ENCODE results near the gene SLC35B4. TPM values are rescaled to one million over a fixed set of nuclear protein-coding genes. Genes with fewer than 3 reads are reported as not detected.

SLC35B4 gene
- total RNA-seq, 2 donors from 2014 or later, result 22.7 to 32.0 TPM

DNA sequence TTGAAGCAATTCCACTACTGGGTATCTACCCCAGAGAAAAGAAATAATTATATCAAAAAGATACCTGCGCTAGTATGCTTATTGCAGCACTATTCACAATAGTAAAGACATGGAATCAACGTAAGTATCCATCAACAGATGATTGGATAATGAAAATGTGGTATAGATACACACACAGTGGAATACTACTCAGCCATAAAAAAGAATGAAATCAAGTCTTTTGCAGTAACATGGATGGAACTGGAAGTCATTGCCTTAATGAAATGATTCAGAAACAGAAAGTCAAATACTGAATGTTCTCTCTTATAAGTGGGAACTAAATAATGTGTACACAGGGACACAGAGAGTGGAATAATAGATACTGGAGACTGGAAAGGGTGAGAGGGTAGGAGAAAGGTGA, 7.4 kb upstream of the SLC35B4 start:
- Mint-ChIP-seq H3K27ac (no peak overlapping the region), H3K9me3 (no peaks in the 10 kb centered on the region), H3K27me3 (peaks cover 35 to 53% of the 10 kb centered on the region in 2 donors)

DNA sequence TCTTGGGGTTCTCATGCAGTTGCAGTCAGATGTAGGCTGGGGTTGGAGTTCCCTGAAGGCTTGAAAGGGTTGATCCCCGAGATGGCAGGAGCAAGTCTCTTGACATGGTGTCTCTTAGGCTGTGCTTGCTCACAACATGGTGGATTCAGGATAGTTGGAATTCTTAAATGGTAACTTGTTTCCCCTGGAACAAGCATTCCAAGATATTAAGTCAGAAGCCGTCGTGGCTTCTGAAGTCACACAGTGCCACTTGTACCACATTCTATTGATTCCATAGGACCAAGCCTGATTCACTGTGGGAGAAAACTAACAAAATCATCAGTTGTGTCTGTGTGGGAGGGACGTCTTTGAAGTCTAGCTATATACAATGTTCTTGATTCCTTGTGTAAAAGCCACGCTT, 3.5 kb upstream of the SLC35B4 start:
- peaks cover 25 to 43% of the 10 kb centered on the region in 2 donors for H3K27me3 Mint-ChIP-seq
- H3K4me1 Mint-ChIP-seq (ENCODE audit: low read depth in 2 of 2), result peaks cover 9 to 11% of the 10 kb centered on the region in 2 donors

More for the DNA sequence above, 7.4 kb upstream of the SLC35B4 start:
- H3K4me1 Mint-ChIP-seq (ENCODE audit: low read depth in 2 of 2), result peaks cover 0 to 4% of the 10 kb centered on the region in 2 donors
- H3K36me3 Mint-ChIP-seq, result no peaks in the 10 kb centered on the region
- DNase-seq (ENCODE audit: low spot score) (no peak), ATAC-seq (no peak)
- H3K4me3 Mint-ChIP-seq, result no peak overlapping the region

DNA sequence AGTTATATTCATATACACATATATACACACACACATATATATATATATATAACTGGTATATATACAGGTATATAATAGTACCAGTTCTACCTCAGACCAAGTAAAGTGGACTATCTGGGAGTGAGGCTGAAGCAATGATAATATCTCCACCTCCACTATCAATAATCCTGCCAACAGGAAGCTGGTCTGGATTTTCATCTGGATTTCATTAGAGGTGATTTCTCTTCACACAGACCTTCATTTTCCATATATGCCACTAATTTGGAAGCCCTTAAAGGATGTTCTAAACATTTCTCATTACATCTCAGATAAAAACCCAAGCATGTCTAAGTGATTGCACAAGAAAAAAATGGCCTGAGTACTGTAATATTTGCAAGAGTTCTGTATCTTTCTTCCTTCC, 1.7 kb upstream of the SLC35B4 start:
- H3K9me3 Mint-ChIP-seq, result no peaks in the 10 kb centered on the region
- ATAC-seq (no peak), DNase-seq (ENCODE audit: low spot score) (no peak)
- H3K36me3 Mint-ChIP-seq, result no peaks in the 10 kb centered on the region
- H3K27me3 Mint-ChIP-seq, result peaks cover 17 to 33% of the 10 kb centered on the region in 2 donors
- H3K4me3 Mint-ChIP-seq, result no peak overlapping the region
- H3K4me1 Mint-ChIP-seq (ENCODE audit: low read depth in 2 of 2), result peaks cover 9 to 11% of the 10 kb centered on the region in 2 donors
- no peak overlapping the region for H3K27ac Mint-ChIP-seq

More for the DNA sequence above, 3.5 kb upstream of the SLC35B4 start:
- DNase-seq (ENCODE audit: low spot score) (no peak), ATAC-seq (no peak)
- Mint-ChIP-seq H3K27ac (no peak overlapping the region), H3K9me3 (no peaks in the 10 kb centered on the region), H3K36me3 (no peaks in the 10 kb centered on the region), H3K4me3 (no peak overlapping the region)

DNA sequence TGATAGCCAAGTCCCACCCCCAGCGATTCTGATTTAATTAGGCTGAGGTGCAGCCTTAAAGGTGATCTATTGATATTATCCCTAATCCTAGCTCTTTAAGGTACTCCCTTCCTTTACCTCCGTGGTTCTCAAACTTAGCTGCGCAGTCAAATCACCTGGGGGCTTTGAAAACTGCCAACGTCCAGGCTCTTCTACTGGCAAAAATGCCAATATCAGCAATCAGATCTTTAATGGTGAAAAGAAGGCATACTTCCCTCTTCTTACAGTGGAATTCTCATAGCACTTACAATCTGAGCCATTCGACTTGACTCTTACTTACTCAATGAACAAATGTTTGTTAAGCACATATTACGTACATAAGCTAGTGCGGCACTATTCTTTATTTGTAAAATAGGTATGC, 704 bp upstream of the SLC35B4 start:
- peaks cover 13 to 23% of the 10 kb centered on the region in 2 donors for H3K27me3 Mint-ChIP-seq
- peak overlapping the region; percentile 12 to 53 for H3K27ac Mint-ChIP-seq
- H3K4me1 Mint-ChIP-seq (ENCODE audit: low read depth in 2 of 2), result peaks cover 9 to 11% of the 10 kb centered on the region in 2 donors
- no peaks in the 10 kb centered on the region for H3K36me3 Mint-ChIP-seq
- ATAC-seq (no peak), DNase-seq (ENCODE audit: low spot score) (no peak)
- no peaks in the 10 kb centered on the region for H3K9me3 Mint-ChIP-seq
- H3K4me3 Mint-ChIP-seq, result peak overlapping the region; percentile 79

DNA sequence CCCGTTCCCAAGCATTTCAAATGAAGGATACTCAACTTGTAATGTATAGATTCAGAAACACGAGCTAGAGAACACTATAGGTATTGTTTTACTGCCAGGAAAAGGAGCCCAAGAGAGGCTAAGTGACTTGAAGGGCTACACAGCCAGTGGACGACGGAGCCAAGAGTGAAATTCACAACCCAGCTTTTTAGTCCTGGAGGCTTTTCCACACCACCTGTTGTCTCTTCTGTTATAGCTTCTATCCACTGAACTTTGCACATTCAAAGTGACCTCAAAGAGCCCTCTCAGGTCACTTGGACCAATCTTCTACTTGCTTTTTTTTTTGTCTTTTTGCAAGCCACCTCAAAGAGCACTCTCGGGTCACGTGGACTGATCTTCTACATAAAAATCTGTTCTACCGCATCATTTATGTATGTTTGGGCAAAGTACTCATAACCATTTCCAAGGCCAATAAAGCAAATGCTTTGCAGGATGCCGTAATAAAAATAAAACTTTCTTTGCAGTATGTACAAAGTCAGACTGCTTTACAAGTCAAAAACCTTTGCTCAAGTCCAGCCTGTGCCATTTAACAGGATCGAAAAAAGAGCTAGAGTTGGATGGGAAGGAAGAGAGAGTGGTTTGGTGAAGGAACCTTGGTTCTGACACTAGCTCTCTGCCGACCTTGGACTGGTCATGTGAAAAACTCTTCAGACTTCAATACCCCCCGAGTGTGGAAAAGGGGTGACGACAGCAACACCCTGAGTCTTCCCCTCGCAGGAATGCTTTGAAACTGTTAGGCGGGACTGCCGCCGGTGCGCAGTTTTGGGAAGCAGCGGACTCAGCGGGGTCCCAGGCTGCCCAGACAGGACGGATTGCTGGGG, 821 bp downstream of the SLC35B4 start:
- peak overlapping the region; percentile 79 for H3K4me3 Mint-ChIP-seq
- peaks cover 9 to 15% of the 10 kb centered on the region in 2 donors for H3K4me1 Mint-ChIP-seq (ENCODE audit: low read depth in 2 of 2)
- no peaks in the 10 kb centered on the region for H3K36me3 Mint-ChIP-seq
- no peaks in the 10 kb centered on the region for H3K9me3 Mint-ChIP-seq
- H3K27me3 Mint-ChIP-seq, result peaks cover 7 to 18% of the 10 kb centered on the region in 2 donors
- H3K27ac Mint-ChIP-seq, result peak overlapping the region; percentile 24 to 50
- DNase-seq (ENCODE audit: low spot score), result no peak
- ATAC-seq, result no peak

DNA sequence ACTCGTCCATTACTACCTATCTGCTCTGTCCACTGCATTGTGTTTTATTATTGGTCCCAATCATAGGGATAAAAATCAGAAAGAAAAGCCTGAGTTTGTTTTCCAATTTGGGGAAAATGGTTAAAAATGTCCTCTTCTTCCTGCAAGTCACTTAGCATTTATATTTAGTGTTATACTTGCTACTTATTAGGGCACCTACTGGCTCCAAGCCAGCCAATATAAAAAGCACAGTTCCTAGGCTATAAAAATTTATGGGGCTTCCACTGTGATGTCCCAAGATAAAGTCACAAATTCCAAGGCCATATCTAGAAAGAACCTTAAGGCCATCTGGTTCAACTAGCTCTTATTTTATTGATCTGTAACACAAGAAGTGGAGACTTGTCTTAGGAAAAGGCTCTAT, 3.2 kb downstream of the SLC35B4 start:
- no peak for DNase-seq (ENCODE audit: low spot score)
- H3K4me3 Mint-ChIP-seq, result no peak overlapping the region
- no peak for ATAC-seq

DNA sequence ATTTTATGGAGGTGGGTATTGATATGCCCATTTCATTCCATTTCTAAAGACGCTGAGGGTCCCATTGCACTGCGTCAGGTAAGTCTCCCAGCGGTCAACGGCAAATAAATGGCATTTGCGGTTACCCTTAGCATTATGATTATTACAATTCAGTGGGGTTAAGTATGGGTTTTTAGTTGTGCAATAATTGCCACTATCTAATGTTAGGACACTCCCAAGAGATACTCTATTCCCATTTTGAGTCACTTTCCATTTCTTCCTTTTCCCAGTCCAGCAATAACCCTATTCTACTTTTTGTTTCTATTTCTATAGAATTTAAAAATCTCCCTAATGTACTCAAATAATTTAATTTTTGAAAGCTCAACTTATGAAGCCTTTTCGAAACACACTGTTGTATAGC, 4.0 kb downstream of the SLC35B4 start:
- no peak overlapping the region for H3K27ac Mint-ChIP-seq
- H3K36me3 Mint-ChIP-seq, result peaks cover 5% of the 10 kb centered on the region
- H3K4me3 Mint-ChIP-seq, result no peak overlapping the region
- H3K4me1 Mint-ChIP-seq (ENCODE audit: low read depth in 2 of 2), result peaks cover 9 to 29% of the 10 kb centered on the region in 2 donors
- no peaks in the 10 kb centered on the region for H3K27me3 Mint-ChIP-seq
- no peaks in the 10 kb centered on the region for H3K9me3 Mint-ChIP-seq
- DNase-seq (ENCODE audit: low spot score) (no peak), ATAC-seq (no peak)

More for the DNA sequence above, 3.2 kb downstream of the SLC35B4 start:
- Mint-ChIP-seq H3K4me1 (ENCODE audit: low read depth in 2 of 2) (peaks cover 9 to 30% of the 10 kb centered on the region in 2 donors), H3K36me3 (no peaks in the 10 kb centered on the region), H3K27ac (peak overlapping the region in 1 of 2 donors; percentile 39), H3K27me3 (no peaks in the 10 kb centered on the region), H3K9me3 (no peaks in the 10 kb centered on the region)

DNA sequence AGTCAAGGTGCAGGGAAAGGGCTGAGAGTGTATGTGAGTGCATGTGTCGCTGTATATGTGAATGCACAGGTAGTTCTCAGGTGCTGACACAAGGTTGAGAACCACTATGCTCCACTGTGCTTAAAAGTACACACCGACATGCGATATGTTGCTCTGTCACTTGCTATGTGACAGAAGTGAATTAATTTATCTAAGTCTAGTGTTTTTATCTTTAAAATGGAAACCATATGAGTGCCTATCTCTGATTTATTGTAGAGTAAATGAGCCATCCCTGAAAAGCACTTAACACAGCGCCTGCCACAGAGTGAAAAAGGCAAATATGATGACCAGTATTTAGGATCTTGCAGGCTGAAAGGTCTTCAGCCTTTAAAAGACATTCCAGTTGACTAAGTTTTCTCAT, 4.9 kb downstream of the SLC35B4 start:
- peaks cover 6% of the 10 kb centered on the region for H3K36me3 Mint-ChIP-seq
- H3K4me1 Mint-ChIP-seq (ENCODE audit: low read depth in 2 of 2), result peaks cover 4 to 25% of the 10 kb centered on the region in 2 donors
- H3K9me3 Mint-ChIP-seq, result no peaks in the 10 kb centered on the region
- ATAC-seq (no peak), DNase-seq (ENCODE audit: low spot score) (no peak)
- no peak overlapping the region for H3K4me3 Mint-ChIP-seq
- no peaks in the 10 kb centered on the region for H3K27me3 Mint-ChIP-seq
- H3K27ac Mint-ChIP-seq, result no peak overlapping the region

DNA sequence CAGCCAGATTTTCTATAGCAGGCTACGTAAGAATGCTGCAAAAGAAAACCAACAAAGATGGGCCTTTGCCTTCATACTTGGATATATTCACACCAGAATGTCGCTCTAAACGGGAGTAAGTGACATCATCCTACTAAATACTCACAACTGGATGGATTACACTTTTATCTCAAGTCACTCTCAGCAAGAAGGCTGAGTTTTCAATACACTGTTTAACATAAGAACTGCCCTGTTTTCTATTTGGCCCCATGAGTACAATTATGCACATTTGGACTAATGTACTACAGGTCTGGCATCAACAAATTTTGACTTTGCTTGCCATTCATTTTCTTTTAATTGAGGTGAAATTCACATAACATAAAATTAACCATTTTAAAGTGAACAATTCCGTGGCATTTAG, 8.2 kb downstream of the SLC35B4 start:
- Mint-ChIP-seq H3K36me3 (peaks cover 16% of the 10 kb centered on the region), H3K27me3 (no peaks in the 10 kb centered on the region), H3K4me1 (ENCODE audit: low read depth in 2 of 2) (peaks cover 0 to 18% of the 10 kb centered on the region in 2 donors), H3K4me3 (no peak overlapping the region), H3K27ac (no peak overlapping the region), H3K9me3 (no peaks in the 10 kb centered on the region)
- ATAC-seq (no peak), DNase-seq (ENCODE audit: low spot score) (no peak)

DNA sequence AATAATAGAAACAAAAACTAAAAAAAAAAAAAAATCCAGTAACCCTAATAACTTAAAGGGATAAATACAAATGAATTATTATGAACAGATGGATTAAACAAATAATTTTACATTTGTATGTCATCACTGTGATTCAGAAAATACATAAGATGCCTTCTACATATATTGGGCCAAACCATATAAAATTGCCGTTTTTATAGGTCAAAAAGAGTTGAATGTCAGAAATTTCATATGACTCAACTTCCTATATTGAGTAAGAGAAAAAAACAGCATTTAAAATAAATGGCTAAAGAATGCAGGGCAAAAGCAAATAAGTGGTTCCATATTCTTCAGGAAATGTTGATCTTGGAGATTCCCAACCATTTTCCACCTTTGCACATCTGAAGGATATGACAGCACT, 9.4 kb downstream of the SLC35B4 start:
- H3K36me3 Mint-ChIP-seq, result peaks cover 16% of the 10 kb centered on the region
- H3K9me3 Mint-ChIP-seq, result no peaks in the 10 kb centered on the region
- H3K27ac Mint-ChIP-seq, result no peak overlapping the region
- DNase-seq (ENCODE audit: low spot score), result no peak
- no peaks in the 10 kb centered on the region for H3K27me3 Mint-ChIP-seq
- H3K4me3 Mint-ChIP-seq, result no peak overlapping the region
- H3K4me1 Mint-ChIP-seq (ENCODE audit: low read depth in 2 of 2), result peaks cover 0 to 18% of the 10 kb centered on the region in 2 donors
- ATAC-seq, result no peak

DNA sequence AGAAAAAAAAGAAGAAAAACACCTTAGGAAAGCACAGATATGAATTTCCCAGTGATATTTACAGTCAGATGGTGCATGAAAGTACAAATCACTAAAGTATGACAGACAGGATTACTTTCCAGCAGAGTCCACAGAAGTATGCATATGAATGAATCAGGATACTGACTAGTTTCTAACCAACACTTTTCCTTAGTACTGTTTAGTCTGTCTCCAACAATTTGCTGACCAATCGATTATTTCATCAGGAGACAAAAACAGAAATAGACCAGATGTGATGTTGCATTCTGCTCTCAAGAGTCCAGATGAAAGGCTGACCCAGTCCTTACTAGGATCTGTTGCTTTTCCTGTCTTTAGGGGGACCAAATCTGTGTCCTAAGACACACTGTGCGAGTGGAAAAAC, 14.6 kb downstream of the SLC35B4 start:
- Mint-ChIP-seq H3K27ac (no peak overlapping the region), H3K4me3 (no peak overlapping the region), H3K27me3 (no peaks in the 10 kb centered on the region), H3K4me1 (ENCODE audit: low read depth in 2 of 2) (no peaks in the 10 kb centered on the region), H3K9me3 (no peaks in the 10 kb centered on the region), H3K36me3 (peaks cover 25% of the 10 kb centered on the region)
- DNase-seq (ENCODE audit: low spot score) (no peak), ATAC-seq (no peak)

DNA sequence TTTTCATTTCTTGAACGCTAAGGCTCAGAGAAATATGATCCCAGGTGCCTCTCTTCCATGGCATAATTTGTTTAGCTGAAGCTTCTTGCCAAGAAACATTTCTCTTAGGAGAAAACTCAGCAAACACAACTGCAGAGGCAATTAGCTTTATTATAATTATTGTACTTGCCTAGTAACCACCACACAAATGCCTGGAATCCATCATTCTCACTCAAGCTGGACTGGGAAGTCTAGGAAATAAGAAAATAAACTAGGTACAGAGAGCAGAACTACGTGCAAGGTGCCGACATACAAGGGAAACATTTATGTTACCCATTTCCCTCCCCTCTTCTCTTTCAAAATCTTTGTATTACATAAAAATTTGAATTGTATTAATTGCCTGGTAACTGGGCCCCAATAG, 15.1 kb downstream of the SLC35B4 start:
- Mint-ChIP-seq H3K9me3 (no peaks in the 10 kb centered on the region), H3K27ac (no peak overlapping the region), H3K27me3 (no peaks in the 10 kb centered on the region), H3K4me1 (ENCODE audit: low read depth in 2 of 2) (no peaks in the 10 kb centered on the region), H3K4me3 (no peak overlapping the region), H3K36me3 (peaks cover 24% of the 10 kb centered on the region)
- DNase-seq (ENCODE audit: low spot score), result no peak
- ATAC-seq, result no peak

DNA sequence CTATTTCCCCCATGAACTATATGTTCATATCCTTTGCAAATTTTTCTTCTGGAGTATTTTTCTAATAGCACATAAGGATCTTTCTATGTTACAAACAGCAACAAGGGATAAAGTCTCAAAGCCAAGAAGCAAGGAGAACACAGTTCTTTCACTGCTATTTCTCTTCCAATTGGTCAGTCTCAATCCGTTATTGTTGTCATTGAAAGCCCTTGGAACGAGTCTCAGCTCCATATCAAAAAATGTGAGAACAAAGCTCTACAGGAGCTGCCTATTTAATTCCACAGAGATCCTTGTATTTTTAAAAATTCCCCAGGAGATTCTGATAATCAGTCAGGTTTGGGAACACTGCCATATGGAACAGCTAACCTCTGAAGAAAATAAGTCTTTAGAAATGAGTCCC, 15.7 kb downstream of the SLC35B4 start:
- Mint-ChIP-seq H3K4me3 (no peak overlapping the region), H3K27ac (no peak overlapping the region), H3K36me3 (peaks cover 20% of the 10 kb centered on the region), H3K27me3 (no peaks in the 10 kb centered on the region), H3K9me3 (no peaks in the 10 kb centered on the region), H3K4me1 (ENCODE audit: low read depth in 2 of 2) (no peaks in the 10 kb centered on the region)
- DNase-seq (ENCODE audit: low spot score), result no peak
- no peak for ATAC-seq

DNA sequence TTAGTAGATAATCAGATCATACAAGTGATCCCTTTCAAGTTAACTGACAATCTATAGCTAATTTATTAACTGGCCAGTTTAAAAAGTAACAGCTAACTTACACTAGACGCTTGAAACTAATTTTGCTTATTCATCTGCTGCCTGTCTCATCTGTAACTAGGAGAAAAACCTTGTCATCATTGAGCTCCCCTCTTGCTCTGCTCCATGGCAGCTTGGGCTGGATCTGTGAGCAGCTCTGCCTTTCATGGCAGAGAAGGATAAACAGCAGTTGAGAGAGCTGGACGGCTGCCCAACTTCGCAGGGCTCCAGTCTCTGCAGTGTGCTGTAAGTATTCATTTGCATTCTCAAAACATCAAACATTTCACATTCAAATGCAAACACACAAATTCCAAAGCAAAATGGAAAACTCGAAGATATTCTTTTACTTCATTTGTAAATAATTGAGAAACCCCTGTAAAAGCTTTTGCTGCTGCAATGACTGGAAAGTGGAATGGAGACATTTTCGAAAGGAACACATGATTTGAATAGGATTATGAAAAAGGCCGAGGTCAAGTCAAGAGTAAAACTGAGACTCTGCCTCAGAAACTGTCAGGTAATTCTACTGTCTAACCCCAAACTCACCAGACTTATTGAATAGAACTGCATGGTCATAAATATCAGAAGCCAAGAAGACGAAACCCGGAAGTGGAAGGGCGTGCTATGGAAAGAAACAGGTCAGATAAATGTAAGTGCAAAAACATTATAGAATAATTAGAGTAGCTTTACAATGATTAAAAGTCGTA, 17.6 kb downstream of the SLC35B4 start:
- DNase-seq (ENCODE audit: low spot score) (no peak), ATAC-seq (no peak)
- Mint-ChIP-seq H3K4me3 (no peak overlapping the region), H3K4me1 (ENCODE audit: low read depth in 2 of 2) (no peaks in the 10 kb centered on the region), H3K9me3 (no peaks in the 10 kb centered on the region), H3K27ac (no peak overlapping the region), H3K36me3 (peaks cover 22% of the 10 kb centered on the region), H3K27me3 (no peaks in the 10 kb centered on the region)
